CD4-positive, alpha-beta T cell treated with Interleukin-6 for 4 hours (primary cell): Measurements from ENCODE around the gene ERF.

Experiments
- DNase-seq: peaks from one replicate; pipeline ENCODE4 v3.0.0-alpha.2; 2020; ENCODE audit warnings: mixed read lengths

The ERF gene

GRCh38 chr19:42208612-42209011 is 46.3 kb downstream of the ERF start:
- DNase-seq: no peak

GRCh38 chr19:42207767-42208271 is 47.1 kb downstream of the ERF start:
- peak; percentile 44 for DNase-seq

GRCh38 chr19:42206871-42207755 is 47.8 kb downstream of the ERF start:
- DNase-seq: no peak

- DNase-seq: no peak
Measured at GRCh38 chr19:42204664-42205063, 50.3 kb downstream of the ERF start.

- no peak for DNase-seq
Measured at GRCh38 chr19:42203700-42204099, 51.2 kb downstream of the ERF start.

GRCh38 chr19:42202290-42202880 is 52.5 kb downstream of the ERF start:
- DNase-seq: no peak

- peak; percentile 41 for DNase-seq
Measured at GRCh38 chr19:42201489-42202289, 53.2 kb downstream of the ERF start.

GRCh38 chr19:42200116-42200715 is 54.7 kb downstream of the ERF start:
- no peak for DNase-seq

- peak; percentile 62 for DNase-seq
Measured at GRCh38 chr19:42199440-42200115, 55.4 kb downstream of the ERF start.

GRCh38 chr19:42198676-42199439 is 56.1 kb downstream of the ERF start:
- peak; percentile 81 for DNase-seq
